ENCODE measurements around the gene IGFBPL1.

The IGFBPL1 gene

DNA sequence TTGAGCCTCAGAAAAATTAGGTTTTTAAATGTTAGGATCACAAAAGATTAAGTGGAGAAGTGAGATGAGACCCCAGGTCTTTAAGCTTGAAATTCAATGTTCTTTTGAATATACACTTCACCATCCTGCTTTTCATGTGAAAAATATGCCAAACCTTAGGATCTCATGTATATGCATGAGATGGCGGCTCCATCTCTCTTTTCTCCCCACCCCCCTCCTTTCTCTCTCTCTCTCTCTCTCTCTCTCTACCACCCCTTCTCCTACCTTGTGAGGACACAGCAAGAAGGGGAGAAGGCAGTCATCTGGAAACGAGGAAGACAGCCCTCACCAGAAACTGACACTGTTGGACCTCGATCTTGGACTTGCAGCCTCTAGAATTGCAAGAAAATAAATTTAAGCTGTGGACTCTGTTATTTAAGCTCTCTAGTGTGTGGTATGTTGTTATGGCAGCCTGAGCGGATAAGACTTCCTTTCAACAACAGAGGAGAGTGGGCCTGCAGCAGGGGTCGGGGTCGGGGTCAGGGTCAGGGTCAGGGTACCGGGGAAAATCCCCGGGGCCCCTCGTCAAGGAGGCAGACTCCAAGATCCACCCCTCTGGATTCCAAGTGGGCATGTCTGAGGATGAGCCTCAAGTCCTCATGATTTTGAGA, 48.1 kb downstream of the IGFBPL1 start:
- DNase-seq, result no peak
- Histone ChIP-seq H3K9ac (ENCODE audit: low read length) (no peak overlapping the region), H4K8ac (ENCODE audit: low read length) (no peak overlapping the region), H2BK120ac (ENCODE audit: low read depth, low read length) (no peak overlapping the region), H3K9me3 (ENCODE audit: control insufficient read depth, low read length) (no peaks in the 10 kb centered on the region), H3K4me1 (ENCODE audit: control insufficient read depth, insufficient read depth, low read depth, low read length) (peaks cover 2% of the 10 kb centered on the region), H3K14ac (ENCODE audit: low read length in 2 of 2) (no peak overlapping the region), H3K4me2 (ENCODE audit: low read length, poor library complexity, severe bottlenecking) (no peak overlapping the region), H3K27ac (ENCODE audit: low read length, poor library complexity, severe bottlenecking) (no peak overlapping the region), H3K23ac (ENCODE audit: low read length in 2 of 2) (no peak overlapping the region), H2BK15ac (ENCODE audit: low read depth, poor library complexity, severe bottlenecking) (peak overlapping the region; percentile 19), H3K27me3 (ENCODE audit: control insufficient read depth in 1 of 2, insufficient read depth in 1 of 2, low read length in 2 of 2) (peaks cover 0 to 41% of the 10 kb centered on the region in 2 experiments), H2AFZ (ENCODE audit: low read depth, low read length) (no peak overlapping the region), H3K79me1 (replicated peaks; ENCODE audit: low read length, poor library complexity, severe bottlenecking) (no peaks in the 10 kb centered on the region), H3K36me3 (ENCODE audit: control insufficient read depth in 1 of 2, insufficient read depth in 2 of 2, low read depth in 1 of 2, low read length in 2 of 2) (no peaks in the 10 kb centered on the region), H3K4ac (ENCODE audit: low read depth in 1 of 2, low read length in 2 of 2) (no peak overlapping the region), H3K4me3 (ENCODE audit: insufficient read depth in 1 of 2, low read depth in 1 of 2, low read length in 2 of 2) (no peak overlapping the region), H4K91ac (ENCODE audit: low read length) (no peak overlapping the region), H2BK12ac (ENCODE audit: low read length in 2 of 2) (no peak overlapping the region), H3K18ac (ENCODE audit: low read depth in 1 of 2, low read length in 2 of 2) (no peak overlapping the region), H2BK5ac (ENCODE audit: low read depth, low read length, poor library complexity, severe bottlenecking) (no peak overlapping the region), H2AK5ac (ENCODE audit: low read length, severe bottlenecking) (no peak overlapping the region)
- WGBS, result 63% methylated on average over 9 of the region's 9 CpGs

DNA sequence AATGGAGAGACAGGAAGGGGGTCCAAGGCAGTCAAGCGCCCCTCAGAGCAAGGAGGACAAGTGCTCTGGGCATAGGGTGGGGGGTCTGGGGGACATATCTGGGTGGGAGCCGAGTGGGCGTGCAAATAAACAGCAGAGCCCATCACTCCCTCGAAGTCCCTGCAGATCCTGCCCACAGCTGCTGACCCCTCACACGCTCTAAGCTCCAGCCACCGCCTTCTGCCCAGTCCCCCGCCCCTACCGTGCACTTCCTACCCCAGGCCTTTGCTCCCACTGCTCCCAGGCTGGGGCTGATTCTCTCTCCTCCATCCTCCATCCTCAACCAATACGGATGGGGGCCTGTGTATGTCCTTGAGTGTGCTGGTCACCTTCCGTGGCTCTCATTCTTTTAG, 48.7 kb downstream of the IGFBPL1 start:
- Histone ChIP-seq H3K9ac (ENCODE audit: low read length) (no peak overlapping the region), H3K27ac (ENCODE audit: low read length, poor library complexity, severe bottlenecking) (no peak overlapping the region), H4K91ac (ENCODE audit: low read length) (no peak overlapping the region), H3K79me1 (replicated peaks; ENCODE audit: low read length, poor library complexity, severe bottlenecking) (no peaks in the 10 kb centered on the region), H3K4me2 (ENCODE audit: low read length, poor library complexity, severe bottlenecking) (no peak overlapping the region), H3K4me1 (ENCODE audit: control insufficient read depth, insufficient read depth, low read depth, low read length) (peaks cover 1% of the 10 kb centered on the region), H2BK15ac (ENCODE audit: low read depth, poor library complexity, severe bottlenecking) (no peak overlapping the region), H2BK120ac (ENCODE audit: low read depth, low read length) (no peak overlapping the region), H3K4me3 (ENCODE audit: insufficient read depth in 1 of 2, low read depth in 1 of 2, low read length in 2 of 2) (no peak overlapping the region), H3K27me3 (ENCODE audit: control insufficient read depth in 1 of 2, insufficient read depth in 1 of 2, low read length in 2 of 2) (peaks cover 1 to 46% of the 10 kb centered on the region in 2 experiments), H3K36me3 (ENCODE audit: control insufficient read depth in 1 of 2, insufficient read depth in 2 of 2, low read depth in 1 of 2, low read length in 2 of 2) (no peaks in the 10 kb centered on the region), H3K23ac (ENCODE audit: low read length in 2 of 2) (no peak overlapping the region), H4K8ac (ENCODE audit: low read length) (no peak overlapping the region), H3K9me3 (ENCODE audit: control insufficient read depth, low read length) (no peaks in the 10 kb centered on the region), H2BK12ac (ENCODE audit: low read length in 2 of 2) (no peak overlapping the region), H3K4ac (ENCODE audit: low read depth in 1 of 2, low read length in 2 of 2) (no peak overlapping the region), H2BK5ac (ENCODE audit: low read depth, low read length, poor library complexity, severe bottlenecking) (no peak overlapping the region), H3K18ac (ENCODE audit: low read depth in 1 of 2, low read length in 2 of 2) (no peak overlapping the region), H3K14ac (ENCODE audit: low read length in 2 of 2) (no peak overlapping the region), H2AK5ac (ENCODE audit: low read length, severe bottlenecking) (no peak overlapping the region), H2AFZ (ENCODE audit: low read depth, low read length) (no peak overlapping the region)
- WGBS, result 90% methylated on average over 8 of the region's 10 CpGs
- no peak for DNase-seq

DNA sequence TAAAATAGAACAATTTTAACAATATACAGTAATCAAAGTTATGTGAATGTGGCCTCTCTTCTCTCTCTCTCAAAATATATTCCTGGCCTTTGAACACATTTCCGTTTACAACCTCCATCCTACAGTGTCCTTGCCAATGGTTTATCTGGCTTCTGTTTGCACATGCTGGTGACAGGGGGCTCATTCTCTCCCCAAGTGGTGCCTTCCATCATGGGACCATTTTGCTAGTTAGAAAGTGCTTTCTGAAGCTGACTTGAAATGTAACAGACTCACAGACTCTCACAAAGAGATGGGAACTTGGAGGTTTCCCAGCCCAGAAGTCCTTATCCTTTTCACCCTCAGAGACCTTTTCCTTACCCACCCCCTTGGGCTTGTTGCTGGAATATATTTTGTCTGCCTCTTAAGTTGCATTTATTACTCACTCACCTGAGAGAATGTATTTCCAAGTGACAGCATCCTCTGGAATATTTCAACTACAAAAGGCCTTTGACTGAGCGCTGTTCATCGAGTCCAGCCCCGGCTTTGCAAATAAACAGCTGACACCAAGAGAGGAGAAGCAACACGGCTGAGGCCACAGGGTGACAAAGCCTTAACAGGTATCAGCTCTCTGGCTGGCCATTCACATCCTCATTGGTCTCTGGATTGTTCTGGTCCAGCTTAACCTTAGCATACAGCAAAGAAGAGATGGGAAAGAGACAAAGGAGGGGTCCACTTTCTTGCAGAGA, 49.2 kb downstream of the IGFBPL1 start:
- Histone ChIP-seq H3K27me3 (ENCODE audit: control insufficient read depth in 1 of 2, insufficient read depth in 1 of 2, low read length in 2 of 2) (peaks cover 5 to 52% of the 10 kb centered on the region in 2 experiments), H2AFZ (ENCODE audit: low read depth, low read length) (no peak overlapping the region), H2AK5ac (ENCODE audit: low read length, severe bottlenecking) (no peak overlapping the region), H2BK120ac (ENCODE audit: low read depth, low read length) (no peak overlapping the region), H3K14ac (ENCODE audit: low read length in 2 of 2) (no peak overlapping the region), H3K4me2 (ENCODE audit: low read length, poor library complexity, severe bottlenecking) (no peak overlapping the region), H3K18ac (ENCODE audit: low read depth in 1 of 2, low read length in 2 of 2) (no peak overlapping the region), H3K4me3 (ENCODE audit: insufficient read depth in 1 of 2, low read depth in 1 of 2, low read length in 2 of 2) (no peak overlapping the region), H4K8ac (ENCODE audit: low read length) (no peak overlapping the region), H3K9me3 (ENCODE audit: control insufficient read depth, low read length) (no peaks in the 10 kb centered on the region), H3K27ac (ENCODE audit: low read length, poor library complexity, severe bottlenecking) (no peak overlapping the region), H4K91ac (ENCODE audit: low read length) (no peak overlapping the region), H3K23ac (ENCODE audit: low read length in 2 of 2) (no peak overlapping the region), H3K9ac (ENCODE audit: low read length) (no peak overlapping the region), H3K4me1 (ENCODE audit: control insufficient read depth, insufficient read depth, low read depth, low read length) (peaks cover 1% of the 10 kb centered on the region), H3K36me3 (ENCODE audit: control insufficient read depth in 1 of 2, insufficient read depth in 2 of 2, low read depth in 1 of 2, low read length in 2 of 2) (no peaks in the 10 kb centered on the region), H2BK5ac (ENCODE audit: low read depth, low read length, poor library complexity, severe bottlenecking) (no peak overlapping the region), H2BK15ac (ENCODE audit: low read depth, poor library complexity, severe bottlenecking) (no peak overlapping the region), H3K79me1 (replicated peaks; ENCODE audit: low read length, poor library complexity, severe bottlenecking) (no peaks in the 10 kb centered on the region), H2BK12ac (ENCODE audit: low read length in 2 of 2) (no peak overlapping the region), H3K4ac (ENCODE audit: low read depth in 1 of 2, low read length in 2 of 2) (no peak overlapping the region)
- DNase-seq, result no peak
- 71% methylated on average over 5 of the region's 5 CpGs for WGBS

DNA sequence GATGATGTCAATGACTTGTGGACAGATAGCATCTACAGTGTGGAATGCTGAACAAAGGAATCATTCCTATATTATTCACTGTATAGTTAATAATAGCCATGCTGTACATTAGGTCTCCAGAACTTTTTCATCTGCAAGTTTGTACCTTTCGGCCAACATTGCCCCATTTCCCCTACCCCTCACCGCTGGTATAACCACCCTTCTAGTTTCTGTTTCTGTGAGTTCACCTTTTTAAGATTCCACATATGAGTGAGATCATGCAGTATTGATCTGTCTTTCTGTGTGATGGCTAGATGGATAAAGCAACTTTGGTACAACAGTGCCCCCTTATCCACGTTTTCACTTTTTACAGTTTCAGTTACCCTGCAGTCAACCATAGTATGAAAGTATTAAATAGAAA, 50.6 kb downstream of the IGFBPL1 start:
- Histone ChIP-seq H3K9ac (ENCODE audit: low read length) (no peak overlapping the region), H3K27me3 (ENCODE audit: control insufficient read depth in 1 of 2, insufficient read depth in 1 of 2, low read length in 2 of 2) (peaks cover 5 to 65% of the 10 kb centered on the region in 2 experiments), H4K8ac (ENCODE audit: low read length) (no peak overlapping the region), H3K14ac (ENCODE audit: low read length in 2 of 2) (no peak overlapping the region), H3K79me1 (replicated peaks; ENCODE audit: low read length, poor library complexity, severe bottlenecking) (no peaks in the 10 kb centered on the region), H3K27ac (ENCODE audit: low read length, poor library complexity, severe bottlenecking) (no peak overlapping the region), H3K18ac (ENCODE audit: low read depth in 1 of 2, low read length in 2 of 2) (no peak overlapping the region), H3K9me3 (ENCODE audit: control insufficient read depth, low read length) (no peaks in the 10 kb centered on the region), H3K4me1 (ENCODE audit: control insufficient read depth, insufficient read depth, low read depth, low read length) (peaks cover 1% of the 10 kb centered on the region), H3K4me2 (ENCODE audit: low read length, poor library complexity, severe bottlenecking) (no peak overlapping the region), H2BK15ac (ENCODE audit: low read depth, poor library complexity, severe bottlenecking) (no peak overlapping the region), H2BK5ac (ENCODE audit: low read depth, low read length, poor library complexity, severe bottlenecking) (no peak overlapping the region), H3K4ac (ENCODE audit: low read depth in 1 of 2, low read length in 2 of 2) (no peak overlapping the region), H3K36me3 (ENCODE audit: control insufficient read depth in 1 of 2, insufficient read depth in 2 of 2, low read depth in 1 of 2, low read length in 2 of 2) (no peaks in the 10 kb centered on the region), H2BK12ac (ENCODE audit: low read length in 2 of 2) (no peak overlapping the region), H2AFZ (ENCODE audit: low read depth, low read length) (no peak overlapping the region), H4K91ac (ENCODE audit: low read length) (no peak overlapping the region), H2AK5ac (ENCODE audit: low read length, severe bottlenecking) (no peak overlapping the region), H2BK120ac (ENCODE audit: low read depth, low read length) (no peak overlapping the region), H3K4me3 (ENCODE audit: insufficient read depth in 1 of 2, low read depth in 1 of 2, low read length in 2 of 2) (no peak overlapping the region), H3K23ac (ENCODE audit: low read length in 2 of 2) (no peak overlapping the region)
- DNase-seq, result no peak
- 80% methylated on average over 2 of the region's 3 CpGs for WGBS

Data from mesenchymal stem cell (in vitro differentiated cells and primary cell).